Measurements from ENCODE around the gene TMEM186.

- TF ChIP-seq SNAI2 (CRISPR knock-in tag; IDR thresholded peaks at IDR 0.05), result no peak
- TF ChIP-seq PATZ1 (CRISPR knock-in tag; IDR thresholded peaks at IDR 0.05; ENCODE audit: borderline replicate concordance), result no peak
- no peak for TF ChIP-seq BACH2 (CRISPR knock-in tag; IDR thresholded peaks at IDR 0.05; ENCODE audit: borderline replicate concordance)
- TF ChIP-seq ZNF565 (CRISPR knock-in tag; conservative IDR thresholded peaks at IDR 0.05; ENCODE audit: low read depth), result no peak
- TF ChIP-seq ARNTL (CRISPR knock-in tag; IDR thresholded peaks at IDR 0.05; ENCODE audit: borderline replicate concordance, low read depth), result no peak
Observed at GRCh38 chr16:8808009-8808408, 10.6 kb upstream of the TMEM186 start.

All from SK-N-SH treated with all-trans-retinoic acid at 6 μM for 48 hours (cell line).